ENCODE data around the gene MLXIPL.
A peak's percentile ranks its signal among the peaks of the same experiment; 100 is the strongest.
"Not testable (repeated sequence)": the region's sequence is repeated elsewhere in the genome, so short reads cannot be mapped to it uniquely, and the experiment has no call there.

MLXIPL gene

DNA sequence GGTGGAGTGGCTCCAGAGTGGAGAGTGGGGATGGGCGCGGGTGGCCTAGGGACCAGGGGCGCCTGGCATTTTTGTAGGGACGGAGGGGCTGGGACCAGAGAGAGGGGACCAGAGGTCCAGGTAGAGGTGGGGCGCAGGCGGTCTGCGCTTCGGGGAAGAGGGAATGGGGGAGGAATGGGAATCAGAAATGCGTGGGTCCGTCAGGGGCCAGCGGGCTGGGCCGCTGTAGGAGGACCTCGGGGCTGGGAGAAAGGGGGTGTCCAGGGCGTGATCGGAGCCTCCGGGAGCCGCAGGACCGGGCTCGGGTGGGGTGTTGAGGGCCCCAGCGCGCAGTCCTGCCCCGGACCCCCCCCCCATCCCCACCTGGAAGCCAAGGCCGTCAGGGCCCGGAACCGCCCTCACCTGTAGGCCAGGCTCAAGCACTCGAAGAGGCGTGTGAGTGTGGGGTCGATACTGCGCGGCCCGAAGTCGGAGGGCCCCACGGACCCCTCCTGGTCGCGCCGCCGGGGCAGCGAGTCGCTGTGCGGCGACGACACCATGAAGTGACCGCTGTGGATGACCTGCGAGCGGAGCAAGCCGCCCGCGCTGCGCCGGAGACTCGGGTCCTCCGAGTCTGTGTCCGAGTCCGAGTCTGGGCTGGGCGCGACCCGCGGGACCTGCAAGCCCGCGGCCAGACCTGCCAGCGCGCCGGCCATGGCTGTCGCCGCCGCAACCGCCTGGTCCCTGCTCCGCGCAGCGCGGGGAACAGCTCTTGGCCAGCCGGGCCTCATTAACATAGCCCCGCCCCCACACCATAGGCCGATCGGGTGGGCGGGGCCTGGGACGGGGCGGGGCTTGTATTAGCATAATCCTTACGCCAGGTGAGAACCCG lies at the start of gene MLXIPL:
Gene MLXIPL, minus strand, starts transcription at position 725 of the 871 bp plus-strand sequence. Its CDS starts 30 bp downstream, at position 695.
- peaks cover 69% of the 10 kb centered on the region for H3K27me3 Mint-ChIP-seq
- peak within 1 kb of the TSS; percentile 31 for H3K4me3 Mint-ChIP-seq
- peak; percentile 69 for DNase-seq
- peaks cover 9% of the 10 kb centered on the region for H3K4me1 Mint-ChIP-seq (ENCODE audit: low read depth)
- no peak within 1 kb of the TSS for H3K27ac Mint-ChIP-seq
- H3K36me3 Mint-ChIP-seq (ENCODE audit: low read depth) = no peaks in the 10 kb centered on the region
- H3K9me3 Mint-ChIP-seq = no peaks in the 10 kb centered on the region

DNA sequence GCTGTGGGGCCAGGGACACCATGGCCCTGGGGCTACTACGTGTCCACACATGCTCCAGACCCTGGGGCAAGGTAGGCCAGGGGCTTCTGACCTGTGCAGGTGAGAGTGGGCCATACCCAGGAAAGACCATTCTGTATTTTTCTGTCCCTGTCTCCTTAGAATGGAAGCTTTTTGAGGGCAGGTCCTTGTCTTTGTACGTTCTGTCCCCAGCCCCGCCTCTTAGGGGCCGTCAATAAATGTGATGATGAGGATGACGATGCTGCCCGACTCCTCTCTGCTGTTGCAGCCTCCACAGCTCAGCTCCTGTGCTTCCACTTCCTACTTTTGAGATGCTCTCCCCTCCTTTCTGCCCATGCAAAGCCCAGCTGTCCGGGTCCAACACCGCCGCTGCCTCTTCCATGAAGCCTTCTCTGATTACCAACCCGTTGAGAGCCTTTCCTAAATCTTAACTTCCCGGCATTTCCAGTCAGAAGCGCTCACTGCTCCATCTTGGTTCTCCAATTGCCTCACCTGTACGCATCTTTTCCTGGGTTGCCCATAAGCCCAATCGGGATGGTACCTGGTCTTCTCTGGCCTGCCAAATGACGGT lies 47.6 kb upstream of the MLXIPL start:
- Mint-ChIP-seq H3K27me3 (peaks cover 25% of the 10 kb centered on the region), H3K4me1 (ENCODE audit: low read depth) (peaks cover 9% of the 10 kb centered on the region), H3K4me3 (no peak overlapping the region), H3K9me3 (no peaks in the 10 kb centered on the region), H3K27ac (no peak overlapping the region), H3K36me3 (ENCODE audit: low read depth) (peaks cover 2% of the 10 kb centered on the region)
- no peak for DNase-seq

DNA sequence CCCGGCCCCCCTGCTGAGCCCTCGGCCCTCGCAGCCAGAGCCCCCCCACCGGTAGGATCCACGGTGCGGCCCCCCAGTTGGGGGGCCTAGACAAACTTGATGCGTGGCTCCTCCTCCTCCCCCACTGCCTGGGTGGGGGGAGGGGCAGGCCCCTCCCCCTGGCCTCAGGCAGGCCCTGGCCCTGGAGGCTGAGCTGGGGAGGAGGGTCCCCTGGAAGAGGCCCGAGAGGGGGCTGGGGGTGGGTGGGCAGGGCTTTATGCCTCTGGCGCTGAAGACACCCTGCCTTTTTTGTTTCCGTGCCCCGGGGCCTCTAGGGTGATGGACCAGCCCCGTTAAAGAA lies 47.0 kb upstream of the MLXIPL start:
- H3K9me3 Mint-ChIP-seq = no peaks in the 10 kb centered on the region
- H3K4me3 Mint-ChIP-seq = no peak overlapping the region
- no peaks in the 10 kb centered on the region for H3K36me3 Mint-ChIP-seq (ENCODE audit: low read depth)
- DNase-seq = no peak
- peaks cover 9% of the 10 kb centered on the region for H3K4me1 Mint-ChIP-seq (ENCODE audit: low read depth)
- no peak overlapping the region for H3K27ac Mint-ChIP-seq
- H3K27me3 Mint-ChIP-seq = peaks cover 29% of the 10 kb centered on the region

GRCh38 chr7:73669858-73670385 lies 45.6 kb upstream of the MLXIPL start:
- H3K27ac Mint-ChIP-seq = no peak overlapping the region
- no peaks in the 10 kb centered on the region for H3K36me3 Mint-ChIP-seq (ENCODE audit: low read depth)
- no peaks in the 10 kb centered on the region for H3K9me3 Mint-ChIP-seq
- DNase-seq = no peak
- H3K4me3 Mint-ChIP-seq = no peak overlapping the region
- H3K4me1 Mint-ChIP-seq (ENCODE audit: low read depth) = peaks cover 9% of the 10 kb centered on the region
- peaks cover 41% of the 10 kb centered on the region for H3K27me3 Mint-ChIP-seq

DNA sequence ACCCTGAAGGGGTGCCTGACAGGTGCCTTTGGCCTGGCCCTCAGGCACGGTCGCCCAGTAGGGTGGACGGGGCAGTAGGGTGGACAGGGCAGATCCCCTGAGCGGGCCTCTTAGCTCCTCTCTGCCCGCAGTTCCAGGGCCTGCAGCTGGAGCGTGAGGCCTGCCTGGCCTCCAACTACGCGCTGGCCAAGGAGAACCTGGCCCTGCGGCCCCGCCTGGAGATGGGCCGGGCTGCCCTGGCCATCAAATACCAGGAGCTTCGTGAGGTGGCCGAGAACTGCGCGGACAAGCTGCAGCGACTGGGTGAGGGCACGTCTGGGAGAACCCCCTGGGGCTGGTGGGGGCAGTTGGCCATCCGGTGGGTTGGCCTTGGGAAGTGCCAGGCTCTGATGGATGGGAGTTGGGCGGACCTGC lies 45.0 kb upstream of the MLXIPL start:
- Mint-ChIP-seq H3K9me3 (no peaks in the 10 kb centered on the region), H3K27ac (no peak overlapping the region), H3K4me1 (ENCODE audit: low read depth) (peaks cover 9% of the 10 kb centered on the region), H3K4me3 (no peak overlapping the region), H3K36me3 (ENCODE audit: low read depth) (no peaks in the 10 kb centered on the region), H3K27me3 (peaks cover 46% of the 10 kb centered on the region)
- DNase-seq = no peak

DNA sequence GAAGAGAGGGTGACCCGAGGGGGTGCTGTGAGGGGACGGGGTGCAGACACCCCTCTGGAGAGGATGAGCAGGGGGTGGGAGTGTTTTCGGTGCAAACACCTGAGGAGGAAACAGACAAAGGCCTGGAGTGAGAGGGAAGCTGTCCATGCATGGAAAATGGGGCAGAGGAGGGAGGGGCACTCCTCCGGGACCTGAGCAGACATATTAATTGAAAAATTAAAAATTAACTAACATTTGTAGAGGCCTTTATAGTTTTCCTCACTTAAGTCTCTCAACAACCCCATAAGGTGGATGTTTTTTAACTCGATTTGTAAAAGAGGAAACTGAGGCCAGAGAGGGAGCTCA lies 44.5 kb upstream of the MLXIPL start:
- DNase-seq = no peak
- peaks cover 9% of the 10 kb centered on the region for H3K4me1 Mint-ChIP-seq (ENCODE audit: low read depth)
- no peaks in the 10 kb centered on the region for H3K36me3 Mint-ChIP-seq (ENCODE audit: low read depth)
- H3K4me3 Mint-ChIP-seq = peak overlapping the region; percentile 56
- H3K27me3 Mint-ChIP-seq = peaks cover 50% of the 10 kb centered on the region
- H3K9me3 Mint-ChIP-seq = no peaks in the 10 kb centered on the region
- H3K27ac Mint-ChIP-seq = no peak overlapping the region

DNA sequence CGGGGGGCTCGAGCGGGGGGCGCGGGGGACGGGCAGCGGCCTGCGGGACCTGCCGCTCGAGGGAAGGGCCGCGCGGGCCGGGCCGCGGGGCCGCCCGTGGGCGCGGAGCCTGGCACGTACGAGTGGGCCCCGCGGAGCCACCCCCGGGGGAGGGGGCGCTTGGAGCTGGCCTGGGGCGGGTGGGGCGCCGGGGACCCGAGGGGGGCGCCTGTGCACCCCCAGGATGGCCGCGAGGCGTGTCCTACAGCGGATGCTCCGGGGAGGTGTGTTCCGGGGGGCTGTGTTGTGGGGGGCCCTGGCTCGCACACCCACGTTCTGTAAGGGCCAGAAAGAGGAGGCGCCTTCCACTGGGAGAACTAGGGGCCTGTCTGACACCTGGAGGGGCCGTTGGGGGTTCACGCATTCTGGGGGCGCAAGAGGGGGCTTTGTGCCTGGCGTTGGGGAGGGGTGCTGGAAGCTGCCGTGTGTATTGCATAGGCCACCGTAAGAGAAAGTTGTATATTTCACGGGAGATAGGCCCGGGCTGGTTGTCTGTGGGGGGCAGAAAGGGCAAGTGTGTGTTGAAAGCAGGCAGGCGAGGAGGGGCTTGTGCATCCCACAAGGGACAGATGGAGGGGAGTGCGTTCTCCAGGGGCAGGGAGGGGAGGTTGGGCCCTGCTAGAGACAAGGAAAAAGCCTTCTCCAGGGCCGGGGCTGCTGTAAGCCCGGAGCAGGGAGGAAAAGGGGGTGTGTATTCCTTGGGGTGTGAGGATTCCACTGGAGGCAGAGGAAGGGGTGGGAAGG lies 44.0 kb upstream of the MLXIPL start:
- H3K9me3 Mint-ChIP-seq = peaks cover under 1% of the 10 kb centered on the region
- DNase-seq = no peak
- peaks cover 9% of the 10 kb centered on the region for H3K4me1 Mint-ChIP-seq (ENCODE audit: low read depth)
- H3K27ac Mint-ChIP-seq = no peak overlapping the region
- no peaks in the 10 kb centered on the region for H3K36me3 Mint-ChIP-seq (ENCODE audit: low read depth)
- H3K4me3 Mint-ChIP-seq = peak overlapping the region; percentile 56
- H3K27me3 Mint-ChIP-seq = peaks cover 55% of the 10 kb centered on the region

- Mint-ChIP-seq H3K27me3 (peaks cover 63% of the 10 kb centered on the region), H3K9me3 (peaks cover 5% of the 10 kb centered on the region), H3K4me1 (ENCODE audit: low read depth) (peaks cover 9% of the 10 kb centered on the region), H3K27ac (no peak within 1 kb of the TSS), H3K36me3 (ENCODE audit: low read depth) (no peaks in the 10 kb centered on the region), H3K4me3 (peak within 1 kb of the TSS; percentile 60)
- peak; percentile 97 for DNase-seq
Measured at GRCh38 chr7:73667344-73668102, 43.2 kb upstream of the MLXIPL start, which contains the start of gene VPS37D. TSS of gene VPS37D (plus strand) at chr7:73667831. CDS start at chr7:73667959, 128 bp downstream.

GRCh38 chr7:73663033-73663432 lies 38.7 kb upstream of the MLXIPL start:
- Mint-ChIP-seq H3K4me3 (no peak overlapping the region), H3K27ac (no peak overlapping the region), H3K36me3 (ENCODE audit: low read depth) (no peaks in the 10 kb centered on the region), H3K9me3 (peaks cover 5% of the 10 kb centered on the region), H3K4me1 (ENCODE audit: low read depth) (peaks cover 3% of the 10 kb centered on the region), H3K27me3 (peaks cover 45% of the 10 kb centered on the region)
- DNase-seq = no peak

DNA sequence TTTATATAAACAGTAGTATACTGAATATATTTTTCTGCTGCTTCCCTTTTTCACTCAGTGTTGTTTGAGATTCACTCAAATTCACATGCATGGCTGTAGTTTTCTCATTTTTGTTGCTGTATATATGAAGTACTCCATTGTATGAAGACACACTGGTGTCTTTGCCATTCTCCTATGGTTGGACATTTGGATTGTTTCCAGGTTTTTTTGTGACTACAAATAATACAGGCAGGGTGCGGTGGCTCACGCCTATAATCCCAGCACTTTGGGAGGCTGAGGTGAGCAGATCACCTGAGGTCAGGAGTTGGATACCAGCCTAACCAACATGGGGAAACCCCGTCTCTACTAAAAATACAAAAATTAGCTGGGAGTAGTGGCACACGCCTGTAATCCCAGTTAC lies 36.3 kb upstream of the MLXIPL start:
- peaks cover 32% of the 10 kb centered on the region for H3K27me3 Mint-ChIP-seq
- H3K4me1 Mint-ChIP-seq (ENCODE audit: low read depth); H3K9me3 Mint-ChIP-seq; H3K36me3 Mint-ChIP-seq (ENCODE audit: low read depth); DNase-seq; H3K27ac Mint-ChIP-seq; H3K4me3 Mint-ChIP-seq: not testable (repeated sequence)

- H3K4me3 Mint-ChIP-seq = no peak overlapping the region
- H3K9me3 Mint-ChIP-seq = peaks cover 5% of the 10 kb centered on the region
- no peaks in the 10 kb centered on the region for H3K4me1 Mint-ChIP-seq (ENCODE audit: low read depth)
- DNase-seq = no peak
- H3K36me3 Mint-ChIP-seq (ENCODE audit: low read depth) = no peaks in the 10 kb centered on the region
- H3K27ac Mint-ChIP-seq = no peak overlapping the region
- H3K27me3 Mint-ChIP-seq = peaks cover 29% of the 10 kb centered on the region
Measured at GRCh38 chr7:73659983-73660382, 35.7 kb upstream of the MLXIPL start.

- not testable (repeated sequence) for H3K9me3 Mint-ChIP-seq; H3K36me3 Mint-ChIP-seq (ENCODE audit: low read depth); H3K4me1 Mint-ChIP-seq (ENCODE audit: low read depth); DNase-seq; H3K27ac Mint-ChIP-seq; H3K4me3 Mint-ChIP-seq
- H3K27me3 Mint-ChIP-seq = peaks cover 28% of the 10 kb centered on the region
Measured at GRCh38 chr7:73655309-73655708, 31.0 kb upstream of the MLXIPL start.

DNA sequence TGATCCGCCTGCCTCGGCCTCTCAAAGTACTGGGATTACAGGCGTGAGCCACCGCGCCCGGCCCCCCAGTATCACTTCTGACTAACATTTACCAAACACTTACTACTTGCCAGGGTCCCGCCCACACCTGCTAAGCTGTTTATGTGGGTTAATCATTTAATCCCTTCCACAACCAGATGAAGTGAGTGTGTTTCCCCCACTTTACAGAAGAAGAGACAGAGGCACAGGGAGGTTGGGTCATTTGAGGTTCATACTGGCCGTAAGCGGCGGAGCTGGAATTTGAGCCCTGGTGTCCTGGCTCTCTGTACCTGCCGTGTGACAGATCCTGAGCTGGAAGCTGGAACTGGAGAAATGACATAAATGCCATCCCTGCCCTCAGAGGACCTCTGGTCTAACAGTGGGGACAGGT lies 28.2 kb upstream of the MLXIPL start:
- no peak overlapping the region for H3K4me3 Mint-ChIP-seq
- H3K4me1 Mint-ChIP-seq (ENCODE audit: low read depth) = peaks cover 7% of the 10 kb centered on the region
- H3K36me3 Mint-ChIP-seq (ENCODE audit: low read depth) = no peaks in the 10 kb centered on the region
- H3K27ac Mint-ChIP-seq = no peak overlapping the region
- DNase-seq = no peak
- peaks cover 52% of the 10 kb centered on the region for H3K27me3 Mint-ChIP-seq
- no peaks in the 10 kb centered on the region for H3K9me3 Mint-ChIP-seq

GRCh38 chr7:73650524-73650923 lies 26.2 kb upstream of the MLXIPL start:
- no peaks in the 10 kb centered on the region for H3K36me3 Mint-ChIP-seq (ENCODE audit: low read depth)
- H3K9me3 Mint-ChIP-seq = no peaks in the 10 kb centered on the region
- H3K4me1 Mint-ChIP-seq (ENCODE audit: low read depth) = peaks cover 7% of the 10 kb centered on the region
- no peak overlapping the region for H3K27ac Mint-ChIP-seq
- DNase-seq = no peak
- H3K27me3 Mint-ChIP-seq = peaks cover 70% of the 10 kb centered on the region
- no peak overlapping the region for H3K4me3 Mint-ChIP-seq
